GM21447 (cell line): ENCODE measurements around the gene CASKIN2.

Source experiments
- ATAC-seq: cut with Tn5 transposase; IDR thresholded peaks from one replicate; pipeline ENCODE4 v1.9.1; 2021; ENCODE audit not compliant: unreplicated experiment

Gene CASKIN2

GRCh38 chr17:75549246-75550138 lies 34.2 kb upstream of the CASKIN2 start:
- no peak for ATAC-seq

GRCh38 chr17:75548813-75549212 lies 33.5 kb upstream of the CASKIN2 start:
- no peak for ATAC-seq

- ATAC-seq: no peak
These were observed 31.8 kb upstream of the CASKIN2 start for GRCh38 chr17:75547091-75547490.

DNA sequence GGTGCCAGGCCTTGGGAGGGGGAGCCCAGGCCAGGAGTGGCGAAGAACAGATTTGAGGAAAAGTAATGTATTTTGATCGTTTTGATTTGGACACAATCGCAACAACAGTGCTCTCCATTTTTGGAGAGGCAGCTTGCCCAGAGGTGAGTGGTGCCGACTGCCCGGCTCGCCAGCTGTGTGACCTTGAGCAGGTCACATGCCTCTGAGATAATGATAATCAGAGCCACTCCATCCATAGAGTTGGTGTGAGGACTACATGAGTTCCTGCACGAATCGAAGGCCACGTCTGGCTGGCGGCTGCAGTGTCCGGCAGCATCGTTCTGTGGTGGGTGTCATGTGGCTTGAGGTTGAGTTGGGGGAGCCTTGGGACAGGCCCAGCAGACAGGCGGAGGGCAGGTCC lies 30.8 kb upstream of the CASKIN2 start:
- ATAC-seq: no peak

GRCh38 chr17:75544250-75544649 lies 28.9 kb upstream of the CASKIN2 start:
- ATAC-seq: no peak

- no peak for ATAC-seq
These were observed 27.5 kb upstream of the CASKIN2 start for GRCh38 chr17:75542728-75543336.

DNA sequence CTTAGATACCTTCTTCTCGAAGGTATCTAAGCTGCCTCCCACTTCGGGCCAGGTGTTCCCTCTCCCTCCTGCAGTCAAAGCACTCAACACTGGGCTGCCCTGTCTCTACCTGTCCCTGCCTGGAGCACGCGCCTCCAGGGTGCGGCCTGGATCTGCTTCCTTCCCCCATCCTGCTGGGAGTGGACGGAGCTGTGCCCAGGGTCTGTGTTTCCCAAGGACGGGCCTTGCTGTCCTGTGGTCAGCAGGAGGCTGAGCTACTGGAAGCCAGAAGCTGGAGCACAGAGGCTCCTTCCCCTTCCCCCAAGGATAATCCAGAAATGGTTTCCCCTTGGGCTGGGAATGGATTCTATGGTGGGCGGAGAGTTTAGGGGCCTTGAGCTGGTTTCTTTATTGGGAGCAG lies 26.9 kb upstream of the CASKIN2 start:
- no peak for ATAC-seq

GRCh38 chr17:75540923-75541503 lies 25.7 kb upstream of the CASKIN2 start:
- ATAC-seq: no peak

DNA sequence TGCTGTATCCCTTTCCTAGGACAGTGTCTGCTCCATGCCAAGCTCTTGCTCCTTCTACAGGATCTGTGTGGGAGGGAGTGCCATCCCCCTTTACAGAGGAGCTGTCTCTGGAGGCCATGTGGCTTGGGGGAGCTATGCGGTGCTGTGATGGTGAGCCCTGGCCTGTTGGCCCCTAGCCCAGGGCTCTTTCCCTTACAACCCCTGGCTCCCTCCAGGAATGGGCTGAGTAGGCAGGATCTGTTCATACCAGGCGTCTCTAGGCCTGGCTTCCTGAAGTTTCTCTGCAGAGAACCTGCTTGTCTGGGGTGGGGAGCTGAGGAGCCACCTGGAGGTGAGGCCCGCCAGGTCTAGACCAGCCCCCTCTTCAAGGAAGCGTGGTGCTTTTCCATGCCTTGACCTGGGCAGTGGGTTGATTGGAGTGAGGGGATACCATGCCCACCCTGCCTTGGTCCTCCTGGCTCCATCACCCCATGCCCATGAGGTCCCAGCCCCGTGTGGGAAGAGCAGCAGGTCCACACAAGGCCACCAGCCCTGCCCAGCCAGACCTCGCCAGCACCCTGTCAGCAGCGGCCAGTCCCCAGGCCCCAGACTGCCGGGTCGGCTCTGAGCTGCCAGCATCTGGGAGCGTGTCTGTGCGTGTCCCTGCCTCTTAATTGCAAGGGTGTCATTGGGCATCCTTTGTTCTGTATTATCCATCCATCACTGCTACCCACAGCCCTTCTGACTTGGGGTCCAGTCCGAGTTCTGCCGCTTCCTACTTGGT lies 24.8 kb upstream of the CASKIN2 start:
- ATAC-seq: no peak

DNA sequence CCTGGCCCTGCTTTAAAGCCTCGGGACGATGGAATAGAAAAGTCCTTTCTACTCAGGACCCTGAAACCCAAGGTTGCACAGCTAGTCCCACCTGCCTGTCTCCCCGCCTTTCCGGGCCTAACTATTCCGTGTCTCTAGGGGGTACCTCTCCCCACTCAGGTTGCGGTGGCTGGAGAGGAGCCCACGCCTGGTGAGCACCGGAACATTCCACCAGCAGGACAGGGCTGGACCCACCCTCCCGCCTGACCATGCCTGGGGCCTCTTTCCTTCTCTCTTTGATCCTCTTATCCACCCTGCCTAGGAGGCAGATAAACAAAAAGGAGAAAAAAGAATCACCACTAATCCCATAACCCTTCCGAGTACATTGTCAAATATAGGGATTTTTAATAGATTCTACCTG lies 21.0 kb upstream of the CASKIN2 start:
- no peak for ATAC-seq

GRCh38 chr17:75535871-75536270 lies 20.5 kb upstream of the CASKIN2 start:
- no peak for ATAC-seq

DNA sequence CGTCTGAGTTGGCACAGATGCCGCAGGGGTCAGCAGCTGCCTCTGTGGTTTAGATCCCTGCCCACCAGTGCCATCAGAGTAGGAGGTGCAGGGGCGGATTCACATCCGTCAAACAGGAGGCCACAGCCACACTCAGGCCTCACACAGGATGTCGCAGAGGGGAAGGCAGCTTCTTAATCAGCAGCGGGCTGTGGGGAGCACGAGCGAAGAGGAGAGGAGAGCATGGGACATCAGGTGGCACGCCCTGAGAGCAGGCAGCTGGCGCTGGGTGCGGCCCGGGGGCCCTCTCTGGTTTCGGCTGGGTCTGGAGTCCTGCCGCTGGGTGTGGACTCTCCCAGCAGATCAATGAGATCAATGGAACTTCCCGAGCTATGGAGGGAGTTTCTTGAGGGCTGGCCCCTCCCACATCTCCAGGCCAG lies 19.8 kb upstream of the CASKIN2 start:
- no peak for ATAC-seq

DNA sequence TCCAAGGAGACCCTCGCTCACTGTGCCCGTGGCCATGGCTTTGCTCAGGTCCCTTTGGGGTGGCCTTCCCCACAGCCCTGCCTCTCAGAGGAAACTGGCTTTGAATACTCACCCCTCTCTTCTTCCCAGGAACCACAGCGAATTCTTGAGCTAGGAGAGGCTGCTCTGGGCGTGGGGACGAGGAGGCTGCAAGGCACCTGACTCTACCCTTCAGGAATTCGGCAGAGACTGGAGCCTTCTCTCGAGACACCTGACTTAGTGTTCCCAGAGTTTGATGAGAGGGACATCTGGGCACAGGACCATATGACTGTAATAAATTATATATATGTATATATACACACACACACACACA lies 16.4 kb upstream of the CASKIN2 start:
- no peak for ATAC-seq

GRCh38 chr17:75530837-75531720 lies 15.7 kb upstream of the CASKIN2 start:
- ATAC-seq: no peak

GRCh38 chr17:75526555-75527270 lies 11.4 kb upstream of the CASKIN2 start:
- no peak for ATAC-seq

GRCh38 chr17:75525806-75526554 lies 10.6 kb upstream of the CASKIN2 start:
- no peak for ATAC-seq

- peak; percentile 85 for ATAC-seq
These were observed 9.9 kb upstream of the CASKIN2 start, which contains the start of gene LLGL2 for GRCh38 chr17:75524970-75525805. Gene LLGL2 (plus strand): TSS chr17:75525697. CDS start chr17:75543427, 17,730 bp downstream.
